Measurements from ENCODE around the gene ARHGAP26.

ARHGAP26 gene

GRCh38 chr5:142849880-142850279, 79.7 kb downstream of the ARHGAP26 start:
- TF ChIP-seq CTCF (IDR thresholded peaks at IDR 0.05; ENCODE audit: low read depth, low read length, missing control alignments), result no peak
- DNase-seq (ENCODE audit: extremely low read depth, low read depth), result no peak
- H3K4me3 ChIP-seq (replicated peaks; ENCODE audit: low read depth, low read length), result no peak overlapping the region

GRCh38 chr5:142851731-142852130, 81.6 kb downstream of the ARHGAP26 start:
- DNase-seq (ENCODE audit: extremely low read depth, low read depth), result no peak
- no peak overlapping the region for H3K4me3 ChIP-seq (replicated peaks; ENCODE audit: low read depth, low read length)
- no peak for TF ChIP-seq CTCF (IDR thresholded peaks at IDR 0.05; ENCODE audit: low read depth, low read length, missing control alignments)

GRCh38 chr5:142852416-142853198, 82.4 kb downstream of the ARHGAP26 start:
- no peak for TF ChIP-seq CTCF (IDR thresholded peaks at IDR 0.05; ENCODE audit: low read depth, low read length, missing control alignments)
- no peak for DNase-seq (ENCODE audit: extremely low read depth, low read depth)
- no peak overlapping the region for H3K4me3 ChIP-seq (replicated peaks; ENCODE audit: low read depth, low read length)

- DNase-seq (ENCODE audit: extremely low read depth, low read depth), result no peak
- no peak for TF ChIP-seq CTCF (IDR thresholded peaks at IDR 0.05; ENCODE audit: low read depth, low read length, missing control alignments)
Observed at GRCh38 chr5:142853682-142854081, 83.5 kb downstream of the ARHGAP26 start.

GRCh38 chr5:142856269-142856782, 86.1 kb downstream of the ARHGAP26 start:
- DNase-seq (ENCODE audit: extremely low read depth, low read depth), result no peak

More at GRCh38 chr5:142853682-142854081, 83.5 kb downstream of the ARHGAP26 start:
- H3K4me3 ChIP-seq (replicated peaks; ENCODE audit: low read depth, low read length), result no peak overlapping the region

GRCh38 chr5:142857405-142857804, 87.2 kb downstream of the ARHGAP26 start:
- no peak overlapping the region for H3K4me3 ChIP-seq (replicated peaks; ENCODE audit: low read depth, low read length)
- no peak for TF ChIP-seq CTCF (IDR thresholded peaks at IDR 0.05; ENCODE audit: low read depth, low read length, missing control alignments)
- DNase-seq (ENCODE audit: extremely low read depth, low read depth), result no peak

More at GRCh38 chr5:142856269-142856782, 86.1 kb downstream of the ARHGAP26 start:
- no peak for TF ChIP-seq CTCF (IDR thresholded peaks at IDR 0.05; ENCODE audit: low read depth, low read length, missing control alignments)
- H3K4me3 ChIP-seq (replicated peaks; ENCODE audit: low read depth, low read length), result no peak overlapping the region

Data from HFF-Myc (cell line).